ENCODE results near the gene COP1. TPM values are rescaled to one million over a fixed set of nuclear protein-coding genes. Genes with fewer than 3 reads are reported as not detected.

COP1 gene
- total RNA-seq, 4 donors from 2014 or later, result 84.6 to 125 (median 106) TPM

- TF ChIP-seq POLR2A (IDR thresholded peaks at IDR 0.05) (no peak), CTCF (IDR thresholded peaks at IDR 0.05) (no peak)
- Histone ChIP-seq H3K4me3 (no peak overlapping the region), H3K27ac (no peak overlapping the region), H3K9me3 (no peaks in the 10 kb centered on the region), H3K27me3 (no peaks in the 10 kb centered on the region), H3K36me3 (peaks cover 0 to 3% (median 0%) of the 10 kb centered on the region in 3 donors), H3K4me1 (no peaks in the 10 kb centered on the region)
- no peak for DNase-seq
Observed at GRCh38 chr1:176165573-176165972, 41.5 kb downstream of the COP1 start.

DNA sequence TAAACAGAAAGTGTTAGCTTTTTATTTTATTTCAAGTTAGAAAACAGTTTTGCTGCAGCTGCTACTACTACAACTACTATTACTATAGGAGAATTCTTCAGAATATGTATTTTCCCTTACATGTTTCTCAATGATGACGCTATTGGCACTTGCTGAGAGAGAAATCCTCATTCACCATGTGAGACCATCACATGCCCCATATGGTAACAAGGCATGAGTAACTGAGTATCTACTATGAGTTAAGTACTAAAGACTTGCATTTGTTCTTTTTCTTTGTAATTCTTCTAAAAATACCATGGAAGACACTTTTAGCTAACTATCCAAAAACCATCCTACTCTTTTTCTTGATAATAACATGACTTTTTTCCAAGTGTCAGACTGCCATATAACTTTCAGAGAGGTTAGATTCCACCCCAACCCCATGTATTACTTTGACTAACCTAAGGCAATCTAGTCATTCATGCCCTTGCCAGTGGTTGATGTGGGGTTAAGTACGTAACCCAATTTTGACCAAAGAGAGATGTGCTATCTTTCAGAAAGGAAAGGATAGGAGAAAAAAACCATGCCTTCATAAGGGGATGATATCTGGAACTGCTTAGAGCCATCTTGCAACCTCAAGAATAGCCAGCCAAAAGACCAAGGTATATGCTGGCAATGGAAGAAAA lies 42.9 kb downstream of the COP1 start:
- Histone ChIP-seq H3K27ac (no peak overlapping the region), H3K27me3 (no peaks in the 10 kb centered on the region), H3K4me1 (no peaks in the 10 kb centered on the region), H3K36me3 (peaks cover 0 to 7% (median 0%) of the 10 kb centered on the region in 3 donors), H3K4me3 (no peak overlapping the region), H3K9me3 (no peaks in the 10 kb centered on the region)
- no peak for TF ChIP-seq POLR2A (IDR thresholded peaks at IDR 0.05)
- TF ChIP-seq CTCF (IDR thresholded peaks at IDR 0.05), result no peak
- DNase-seq, result no peak

GRCh38 chr1:176159993-176160392 lies 47.1 kb downstream of the COP1 start:
- DNase-seq, result no peak
- no peak overlapping the region for H3K4me3 ChIP-seq
- H3K27ac ChIP-seq, result no peak overlapping the region
- TF ChIP-seq CTCF (IDR thresholded peaks at IDR 0.05) (no peak), POLR2A (IDR thresholded peaks at IDR 0.05) (no peak)
- no peaks in the 10 kb centered on the region for H3K27me3 ChIP-seq
- H3K9me3 ChIP-seq, result no peaks in the 10 kb centered on the region
- H3K36me3 ChIP-seq, result peaks cover 0 to 18% (median 0%) of the 10 kb centered on the region in 3 donors
- H3K4me1 ChIP-seq, result no peaks in the 10 kb centered on the region

DNA sequence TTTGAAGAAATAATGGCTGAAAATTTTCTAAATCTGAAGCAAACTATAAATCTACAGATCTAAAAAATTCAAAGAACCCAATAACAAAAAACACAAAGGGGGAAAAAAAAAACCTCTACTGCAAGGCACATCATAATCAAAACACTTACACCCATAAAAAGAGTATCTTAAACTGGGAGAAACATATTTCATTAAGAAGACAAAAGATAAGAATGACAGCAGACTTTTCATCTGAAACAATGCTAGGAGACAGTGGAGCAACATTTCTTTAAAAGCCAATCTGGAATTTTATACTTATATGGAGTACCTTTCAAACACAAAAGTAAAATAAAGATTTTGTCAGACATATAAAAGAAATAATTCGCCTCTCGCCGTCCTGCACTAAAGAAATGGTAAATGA lies 49.1 kb downstream of the COP1 start:
- TF ChIP-seq POLR2A (IDR thresholded peaks at IDR 0.05), result no peak
- Histone ChIP-seq H3K27me3 (no peaks in the 10 kb centered on the region), H3K4me1 (no peaks in the 10 kb centered on the region), H3K36me3 (peaks cover 0 to 26% (median 0%) of the 10 kb centered on the region in 3 donors), H3K4me3 (no peak overlapping the region), H3K27ac (no peak overlapping the region), H3K9me3 (no peaks in the 10 kb centered on the region)
- DNase-seq, result no peak

- TF ChIP-seq CTCF (IDR thresholded peaks at IDR 0.05), result no peak
- TF ChIP-seq POLR2A (IDR thresholded peaks at IDR 0.05), result no peak
- H3K9me3 ChIP-seq, result no peaks in the 10 kb centered on the region
- H3K27me3 ChIP-seq, result no peaks in the 10 kb centered on the region
- no peak overlapping the region for H3K4me3 ChIP-seq
- no peaks in the 10 kb centered on the region for H3K4me1 ChIP-seq
- DNase-seq, result no peak
- no peak overlapping the region for H3K27ac ChIP-seq
- H3K36me3 ChIP-seq, result peaks cover 0 to 12% (median 0%) of the 10 kb centered on the region in 3 donors
Observed at GRCh38 chr1:176149939-176150807, 56.9 kb downstream of the COP1 start.

- Histone ChIP-seq H3K4me1 (no peaks in the 10 kb centered on the region), H3K36me3 (peaks cover 0 to 4% (median 0%) of the 10 kb centered on the region in 3 donors), H3K27me3 (no peaks in the 10 kb centered on the region), H3K27ac (no peak overlapping the region), H3K9me3 (no peaks in the 10 kb centered on the region), H3K4me3 (no peak overlapping the region)
- no peak for DNase-seq
- TF ChIP-seq POLR2A (IDR thresholded peaks at IDR 0.05) (no peak), CTCF (IDR thresholded peaks at IDR 0.05) (no peak)
Observed at GRCh38 chr1:176144526-176144925, 62.6 kb downstream of the COP1 start.
